HG03354 (cell line): Measurements from ENCODE around the gene TRIM54.

ENCODE experiments used
- ATAC-seq: cut with Tn5 transposase; IDR thresholded peaks from one replicate; pipeline ENCODE4 v1.9.1; 2021; ENCODE audit warnings: mild to moderate bottlenecking; ENCODE audit not compliant: unreplicated experiment, poor library complexity, severe bottlenecking

TRIM54 gene

GRCh38 chr2:27281855-27282559, at the start of gene TRIM54:
Gene TRIM54 (plus strand): TSS chr2:27282429. CDS start chr2:27282732, 303 bp downstream.
- no peak for ATAC-seq

GRCh38 chr2:27233341-27233740, 48.9 kb upstream of the TRIM54 start:
- no peak for ATAC-seq

- no peak for ATAC-seq
Measured at GRCh38 chr2:27236136-27236535, 46.1 kb upstream of the TRIM54 start.

GRCh38 chr2:27236626-27237025, 45.6 kb upstream of the TRIM54 start:
- no peak for ATAC-seq

- no peak for ATAC-seq
Measured at GRCh38 chr2:27237341-27237945, 44.8 kb upstream of the TRIM54 start.

- ATAC-seq, result no peak
Measured at GRCh38 chr2:27238976-27239375, 43.3 kb upstream of the TRIM54 start.

- no peak for ATAC-seq
Measured at GRCh38 chr2:27240406-27240805, 41.8 kb upstream of the TRIM54 start.

- no peak for ATAC-seq
Measured at GRCh38 chr2:27241761-27242613, 40.2 kb upstream of the TRIM54 start.

- ATAC-seq, result no peak
Measured at GRCh38 chr2:27242614-27242951, 39.6 kb upstream of the TRIM54 start.

GRCh38 chr2:27243391-27244130, 38.7 kb upstream of the TRIM54 start:
- ATAC-seq, result no peak

- no peak for ATAC-seq
Measured at GRCh38 chr2:27245116-27245515, 37.1 kb upstream of the TRIM54 start.

- ATAC-seq, result no peak
Measured at GRCh38 chr2:27245626-27246025, 36.6 kb upstream of the TRIM54 start.

- no peak for ATAC-seq
Measured at GRCh38 chr2:27247893-27248292, 34.3 kb upstream of the TRIM54 start.

GRCh38 chr2:27249159-27249890, 32.9 kb upstream of the TRIM54 start:
- no peak for ATAC-seq

- ATAC-seq, result no peak
Measured at GRCh38 chr2:27249891-27250651, 32.2 kb upstream of the TRIM54 start.

- ATAC-seq, result no peak
Measured at GRCh38 chr2:27250652-27251379, 31.4 kb upstream of the TRIM54 start.

GRCh38 chr2:27251766-27252165, 30.5 kb upstream of the TRIM54 start:
- ATAC-seq, result no peak

GRCh38 chr2:27255187-27255586, 27.0 kb upstream of the TRIM54 start:
- no peak for ATAC-seq
